Astrocyte (in vitro differentiated cells and primary cell): ENCODE measurements around the gene TP73. TPM values are rescaled to one million over a fixed set of nuclear protein-coding genes. Genes with fewer than 3 reads are reported as not detected.

Source experiments
- DNase-seq: peaks from one replicate; pipeline ENCODE4 v3.0.0-alpha.2; 2010; ENCODE audit warnings: low read depth
- FAIRE-seq: peaks from 2 replicates; lab custom pipeline; 2011; peaks lifted over from hg19 to GRCh38; lab: Jason Lieb, UNC
- H2AFZ ChIP-seq: 2 replicates; pipeline ENCODE4 v1.6.0; 2012; ENCODE audit warnings: low read depth, low read length, inconsistent platforms
- H3K27ac ChIP-seq: 2 replicates; pipeline ENCODE4 v1.5.1; 2011; ENCODE audit warnings: low read depth, low read length, inconsistent platforms
- H3K27me3 ChIP-seq: 2 replicates; pipeline ENCODE4 v1.6.0; 2011; ENCODE audit warnings: low read length, inconsistent platforms; ENCODE audit not compliant: insufficient read depth
- H3K36me3 ChIP-seq: 2 replicates; pipeline ENCODE4 v1.5.1; 2011; ENCODE audit warnings: low read length, inconsistent platforms; ENCODE audit not compliant: insufficient read depth
- H3K4me1 ChIP-seq: 2 replicates; pipeline ENCODE4 v1.5.1; 2011; ENCODE audit warnings: low read length, inconsistent platforms; ENCODE audit not compliant: insufficient read depth
- H3K4me2 ChIP-seq: 2 replicates; pipeline ENCODE4 v1.6.0; 2012; ENCODE audit warnings: low read length, inconsistent platforms
- H3K4me3 ChIP-seq: 2 replicates; pipeline ENCODE4 v1.5.1; 2011; ENCODE audit warnings: low read depth, mild to moderate bottlenecking, low read length, inconsistent platforms; ENCODE audit not compliant: insufficient read depth
- H3K79me2 ChIP-seq: 2 replicates; pipeline ENCODE4 v1.6.0; 2012; ENCODE audit warnings: mild to moderate bottlenecking, low read length, inconsistent platforms; ENCODE audit not compliant: insufficient read depth
- H3K9ac ChIP-seq: 2 replicates; pipeline ENCODE4 v1.6.0; 2012; ENCODE audit warnings: mild to moderate bottlenecking, low read length, inconsistent platforms
- H3K9me3 ChIP-seq: 2 replicates; pipeline ENCODE4 v1.5.1; 2012; ENCODE audit warnings: low read depth, mild to moderate bottlenecking, low read length, inconsistent platforms; ENCODE audit not compliant: insufficient read depth
- H4K20me1 ChIP-seq: 2 replicates; pipeline ENCODE4 v1.6.0; 2012; ENCODE audit warnings: low read length, inconsistent platforms; ENCODE audit not compliant: insufficient read depth
- H3K27ac Mint-ChIP-seq: one replicate; pipeline ENCODE4 v1.8.0; 2021; ENCODE audit warnings: mild to moderate bottlenecking, mixed read lengths; ENCODE audit not compliant: unreplicated experiment
- H3K27me3 Mint-ChIP-seq: one replicate; pipeline ENCODE4 v1.8.0; 2021; ENCODE audit warnings: low read depth, mixed read lengths; ENCODE audit not compliant: unreplicated experiment
- H3K36me3 Mint-ChIP-seq: one replicate; pipeline ENCODE4 v1.8.0; 2021; ENCODE audit warnings: low read depth, mixed read lengths; ENCODE audit not compliant: unreplicated experiment
- H3K4me1 Mint-ChIP-seq: one replicate; pipeline ENCODE4 v1.8.0; 2021; ENCODE audit warnings: low read depth, mixed read lengths; ENCODE audit not compliant: unreplicated experiment
- H3K4me3 Mint-ChIP-seq: one replicate; pipeline ENCODE4 v1.8.0; 2021; ENCODE audit warnings: mild to moderate bottlenecking, moderate library complexity, mixed read lengths; ENCODE audit not compliant: unreplicated experiment
- H3K9me3 Mint-ChIP-seq: one replicate; pipeline ENCODE4 v1.8.0; 2021; ENCODE audit warnings: mild to moderate bottlenecking, mixed read lengths; ENCODE audit not compliant: unreplicated experiment
- EZH2 ChIP-seq: IDR thresholded peaks from 2 replicates; pipeline ENCODE4 v1.6.1; 2012; ENCODE audit warnings: mild to moderate bottlenecking, low read length, inconsistent platforms; ENCODE audit not compliant: insufficient read depth
- total RNA-seq: library from RNA; stranded (reverse); gene quantifications from 2 replicates; pipeline ENCODE4 v1.2.1, GENCODE V29; 2021
- TF ChIP-seq, protein P1 (sequence below): IDR thresholded peaks from 2 replicates; pipeline ENCODE4 v1.5.1; 2011; ENCODE audit warnings: low read depth, mild to moderate bottlenecking, inconsistent platforms, low read length, moderate library complexity; ENCODE audit not compliant: insufficient read depth

TP73 gene
- total RNA-seq, 1 donor from 2014 or later = 0.18 TPM

DNA sequence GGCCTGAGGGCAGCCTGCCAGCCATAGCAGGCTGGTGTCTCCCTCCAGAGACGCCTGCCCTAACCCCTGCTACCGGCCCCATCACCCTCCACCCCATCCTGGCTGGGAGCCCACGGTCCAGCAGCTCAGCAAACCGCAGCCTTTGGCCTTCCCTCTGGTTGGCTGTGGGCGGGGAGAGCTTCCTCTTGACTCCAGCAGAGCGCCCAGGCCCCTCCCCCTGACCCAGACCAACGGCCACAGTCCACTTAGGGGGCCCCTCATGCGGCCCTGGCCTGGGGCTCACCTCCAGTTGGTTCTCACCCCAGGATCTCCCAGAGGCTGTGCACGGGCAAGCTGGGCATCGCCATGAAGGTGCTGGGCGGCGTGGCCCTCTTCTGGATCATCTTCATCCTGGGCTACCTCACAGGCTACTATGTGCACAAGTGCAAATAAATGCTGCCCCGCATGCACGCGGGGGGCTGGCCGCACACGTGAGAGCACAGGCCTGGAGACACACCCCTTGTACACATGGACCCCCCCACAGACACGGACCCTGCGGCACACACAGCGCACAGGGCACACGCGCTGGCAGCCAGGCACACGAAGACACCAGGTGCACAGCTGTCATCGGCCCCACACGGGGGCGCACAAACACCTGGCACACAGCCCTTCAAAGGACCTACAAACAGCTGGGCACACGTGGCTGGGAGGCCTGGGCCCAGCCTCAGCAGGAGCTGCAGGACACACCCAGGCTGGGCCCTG lies 123.3 kb downstream of the TP73 start:
- Histone ChIP-seq H3K79me2 (no peaks in the 10 kb centered on the region), H3K4me2 (peak overlapping the region; percentile 46), H3K4me1 (peaks cover 18% of the 10 kb centered on the region), H3K27ac (no peak overlapping the region), H3K4me3 (no peak overlapping the region), H3K27me3 (no peaks in the 10 kb centered on the region), H3K36me3 (peaks cover 10% of the 10 kb centered on the region), H4K20me1 (peaks cover 7% of the 10 kb centered on the region), H3K9me3 (no peaks in the 10 kb centered on the region), H2AFZ (no peak overlapping the region), H3K9ac (no peak overlapping the region)
- Mint-ChIP-seq H3K4me1 (peaks cover 6% of the 10 kb centered on the region), H3K4me3 (no peak overlapping the region), H3K27me3 (peaks cover 1% of the 10 kb centered on the region), H3K36me3 (peaks cover 3% of the 10 kb centered on the region), H3K9me3 (no peaks in the 10 kb centered on the region), H3K27ac (no peak overlapping the region)
- FAIRE-seq (no peak), DNase-seq (peak; percentile 51)
- TF ChIP-seq EZH2 = no peak
- TF ChIP-seq, protein P1, sequence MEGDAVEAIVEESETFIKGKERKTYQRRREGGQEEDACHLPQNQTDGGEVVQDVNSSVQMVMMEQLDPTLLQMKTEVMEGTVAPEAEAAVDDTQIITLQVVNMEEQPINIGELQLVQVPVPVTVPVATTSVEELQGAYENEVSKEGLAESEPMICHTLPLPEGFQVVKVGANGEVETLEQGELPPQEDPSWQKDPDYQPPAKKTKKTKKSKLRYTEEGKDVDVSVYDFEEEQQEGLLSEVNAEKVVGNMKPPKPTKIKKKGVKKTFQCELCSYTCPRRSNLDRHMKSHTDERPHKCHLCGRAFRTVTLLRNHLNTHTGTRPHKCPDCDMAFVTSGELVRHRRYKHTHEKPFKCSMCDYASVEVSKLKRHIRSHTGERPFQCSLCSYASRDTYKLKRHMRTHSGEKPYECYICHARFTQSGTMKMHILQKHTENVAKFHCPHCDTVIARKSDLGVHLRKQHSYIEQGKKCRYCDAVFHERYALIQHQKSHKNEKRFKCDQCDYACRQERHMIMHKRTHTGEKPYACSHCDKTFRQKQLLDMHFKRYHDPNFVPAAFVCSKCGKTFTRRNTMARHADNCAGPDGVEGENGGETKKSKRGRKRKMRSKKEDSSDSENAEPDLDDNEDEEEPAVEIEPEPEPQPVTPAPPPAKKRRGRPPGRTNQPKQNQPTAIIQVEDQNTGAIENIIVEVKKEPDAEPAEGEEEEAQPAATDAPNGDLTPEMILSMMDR = peak; percentile 7

GRCh38 chr1:3776231-3776961 lies 124.1 kb downstream of the TP73 start:
- Histone ChIP-seq H3K4me2 (no peak overlapping the region), H3K9ac (no peak overlapping the region), H3K4me1 (peaks cover 18% of the 10 kb centered on the region), H3K36me3 (peaks cover 12% of the 10 kb centered on the region), H3K27me3 (no peaks in the 10 kb centered on the region), H2AFZ (no peak overlapping the region), H3K27ac (no peak overlapping the region), H4K20me1 (peaks cover 7% of the 10 kb centered on the region), H3K79me2 (no peaks in the 10 kb centered on the region), H3K9me3 (no peaks in the 10 kb centered on the region), H3K4me3 (no peak overlapping the region)
- Mint-ChIP-seq H3K9me3 (no peaks in the 10 kb centered on the region), H3K36me3 (peaks cover 6% of the 10 kb centered on the region), H3K27me3 (no peaks in the 10 kb centered on the region), H3K27ac (no peak overlapping the region), H3K4me3 (no peak overlapping the region), H3K4me1 (peaks cover 6% of the 10 kb centered on the region)
- TF ChIP-seq, protein P1 = no peak
- no peak for TF ChIP-seq EZH2
- no peak for DNase-seq
- FAIRE-seq = no peak
